SK-N-SH (cell line): ENCODE results near the gene ESRRA. TPM values are rescaled to one million over a fixed set of nuclear protein-coding genes. Genes with fewer than 3 reads are reported as not detected.

Experiments used
- CTCF ChIA-PET: fragments of 300-600, 350-600 bp; formaldehyde crosslinking; extraction: SDS; loops from one replicate; lab custom pipeline; 2021; lab: Yijun Ruan, JAX
- POLR2A ChIA-PET: fragments of 350-600 bp; sonication (Branson Sonifier 250); formaldehyde crosslinking; extraction: SDS; loops from one replicate; lab custom pipeline; 2020; ENCODE audit warnings: antibody characterized with exemption, inconsistent platforms; lab: Yijun Ruan, JAX
- DNase-seq: peaks from one replicate; pipeline ENCODE4 v3.0.0; 2012
- H2AFZ ChIP-seq: fragments of 200-600 bp; sonication (generic); 2 replicates; pipeline ENCODE4 v1.8.1; 2016; ENCODE audit warnings: antibody characterized with exemption, mild to moderate bottlenecking, low read depth
- H3F3A ChIP-seq: fragments of 200-600 bp; sonication (generic); replicated peaks from 2 replicates; pipeline ENCODE3; 2016; ENCODE audit warnings: antibody characterized with exemption, mild to moderate bottlenecking; ENCODE audit not compliant: insufficient read depth
- H3K27ac ChIP-seq, 2 experiments: fragments of 200-500 bp in 1 of 2; fragments of 200-600 bp in 1 of 2; sonication (Bioruptor generic) in 1 of 2; sonication (generic), shearing (Covaris generic) in 1 of 2; 2 replicates each; pipeline versions ENCODE4 v1.5.1 to v1.6.1; 2014 to 2016; ENCODE audit warnings: low read depth in 2 of 2, inconsistent platforms in 1 of 2, low read length in 1 of 2, mild to moderate bottlenecking in 1 of 2, mixed read lengths in 1 of 2
- H3K27me3 ChIP-seq: fragments of 200-600 bp; sonication (generic), shearing (Covaris generic); 2 replicates; pipeline ENCODE4 v1.6.1; 2016; ENCODE audit warnings: mixed run types; ENCODE audit not compliant: insufficient read depth
- H3K36me3 ChIP-seq, 2 experiments: fragments of 200-500 bp in 1 of 2; fragments of 200-600 bp in 1 of 2; sonication (Bioruptor generic) in 1 of 2; sonication (generic) in 1 of 2; replicated peaks in 1 of 2; 2 replicates each; pipeline versions ENCODE3 to v1.5.1; 2014 to 2016; ENCODE audit warnings: low read length in 1 of 2, mild to moderate bottlenecking in 1 of 2; ENCODE audit not compliant: insufficient read depth in 2 of 2, control insufficient read depth in 1 of 2
- H3K4me1 ChIP-seq, 2 experiments: fragments of 200-500 bp in 1 of 2; fragments of 200-600 bp in 1 of 2; sonication (Bioruptor generic) in 1 of 2; sonication (generic), shearing (Covaris generic) in 1 of 2; 2 replicates each; pipeline versions ENCODE4 v1.5.1 to v1.6.1; 2014 to 2016; ENCODE audit warnings: low read depth in 1 of 2, low read length in 1 of 2, mixed run types in 1 of 2; ENCODE audit not compliant: insufficient read depth in 2 of 2, control insufficient read depth in 1 of 2
- H3K4me2 ChIP-seq: fragments of 200-600 bp; sonication (generic), shearing (Covaris generic); 2 replicates; pipeline ENCODE4 v1.6.1; 2017; ENCODE audit warnings: mixed run types
- H3K4me3 ChIP-seq, 2 experiments: fragments of 200-500 bp in 1 of 2; fragments of 200-600 bp in 1 of 2; sonication (Bioruptor generic) in 1 of 2; sonication (generic), shearing (Covaris generic) in 1 of 2; 2 replicates each; pipeline versions ENCODE4 v1.5.1 to v1.8.1; 2014 to 2016; ENCODE audit warnings: low read depth in 2 of 2, inconsistent platforms in 1 of 2, low read length in 1 of 2, mild to moderate bottlenecking in 1 of 2, mixed read lengths in 1 of 2, moderate library complexity in 1 of 2
- H3K79me2 ChIP-seq: fragments of 200-600 bp; sonication (generic); 2 replicates; pipeline ENCODE4 v1.8.1; 2017; ENCODE audit warnings: mild to moderate bottlenecking; ENCODE audit not compliant: insufficient read depth
- H3K9ac ChIP-seq: fragments of 200-600 bp; sonication (generic); 2 replicates; pipeline ENCODE4 v1.6.1; 2017; ENCODE audit warnings: mixed run types
- H3K9me2 ChIP-seq: fragments of 200-600 bp; sonication (generic); 2 replicates; pipeline ENCODE4 v1.6.1; 2017; ENCODE audit warnings: mixed run types
- H3K9me3 ChIP-seq: fragments of 200-600 bp; sonication (generic); 2 replicates; pipeline ENCODE4 v1.6.1; 2017; ENCODE audit warnings: mixed run types, mild to moderate bottlenecking, moderate library complexity
- H4K20me1 ChIP-seq: fragments of 200-600 bp; sonication (generic); 2 replicates; pipeline ENCODE4 v1.6.1; 2017; ENCODE audit warnings: mild to moderate bottlenecking, mixed run types; ENCODE audit not compliant: insufficient read depth
- CHD2 ChIP-seq: fragments of 150-350 bp; IDR thresholded peaks from 2 replicates; pipeline ENCODE4 v1.6.1; 2018; ENCODE audit warnings: low read length; ENCODE audit not compliant: partially characterized antibody
- CTCF ChIP-seq: fragments of 200-600 bp; sonication (generic); IDR thresholded peaks from 2 replicates; pipeline ENCODE4 v1.6.1; 2017; ENCODE audit warnings: antibody characterized with exemption, mild to moderate bottlenecking, moderate library complexity
- ELF1 ChIP-seq: IDR thresholded peaks from 2 replicates; pipeline ENCODE4 v1.4.0; 2012
- EP300 ChIP-seq, 2 experiments: IDR thresholded peaks; 2 replicates each; pipeline versions ENCODE4 v1.4.0 to v1.6.1; 2012; ENCODE audit warnings: borderline replicate concordance in 1 of 2, low read depth in 1 of 2, low read length in 1 of 2
- EZH2phosphoT487 ChIP-seq: fragments of 200-600 bp; sonication (generic); IDR thresholded peaks from 2 replicates; pipeline ENCODE4 v1.6.1; 2017; ENCODE audit warnings: low read depth, mixed run types, mild to moderate bottlenecking, antibody characterized with exemption, moderate library complexity, borderline replicate concordance
- FOSL2 ChIP-seq: IDR thresholded peaks from 2 replicates; pipeline ENCODE4 v1.4.0; 2012; ENCODE audit warnings: low read depth, mild to moderate bottlenecking, moderate library complexity, borderline replicate concordance
- FOXJ3 ChIP-seq: sonication (generic); formaldehyde crosslinking; IDR thresholded peaks from 2 replicates; pipeline ENCODE4 v1.5.1; 2020; ENCODE audit warnings: mild to moderate bottlenecking, missing genetic modification reagents
- FOXM1 ChIP-seq: IDR thresholded peaks from 2 replicates; pipeline ENCODE4 v1.4.0; 2012; ENCODE audit warnings: low read depth, mild to moderate bottlenecking
- MEF2A ChIP-seq: IDR thresholded peaks from 2 replicates; pipeline ENCODE4 v1.4.0; 2012; ENCODE audit warnings: low read depth, borderline replicate concordance
- MXI1 ChIP-seq: IDR thresholded peaks from 2 replicates; pipeline ENCODE4 v1.6.1; 2012; ENCODE audit warnings: mild to moderate bottlenecking, low read depth, low read length, improper control_type of control experiment
- NFIC ChIP-seq: IDR thresholded peaks from 2 replicates; pipeline ENCODE4 v1.4.0; 2012; ENCODE audit warnings: borderline replicate concordance
- POLR2AphosphoS5 ChIP-seq: IDR thresholded peaks from 2 replicates; pipeline ENCODE4 v1.6.1; 2012; ENCODE audit warnings: low read depth, low read length
- RAD21 ChIP-seq: IDR thresholded peaks from 2 replicates; pipeline ENCODE4 v1.6.1; 2012; ENCODE audit warnings: mild to moderate bottlenecking, low read length
- RCOR1 ChIP-seq: fragments of 150-350 bp; IDR thresholded peaks from 2 replicates; pipeline ENCODE4 v1.6.1; 2017; ENCODE audit warnings: antibody characterized with exemption, low read length
- RFX5 ChIP-seq: IDR thresholded peaks from 2 replicates; pipeline ENCODE4 v1.6.1; 2012; ENCODE audit warnings: mild to moderate bottlenecking, improper control_type of control experiment, low read length
- RXRA ChIP-seq: IDR thresholded peaks from 2 replicates; pipeline ENCODE4 v1.4.0; 2012; ENCODE audit warnings: low read depth, mild to moderate bottlenecking, borderline replicate concordance
- SMC3 ChIP-seq: IDR thresholded peaks from 2 replicates; pipeline ENCODE4 v1.6.1; 2012; ENCODE audit warnings: low read depth, low read length, improper control_type of control experiment
- WGBS: methylation state at CpG from one replicate; pipeline ENCODE4 v1.1.6; 2017; ENCODE audit warnings: low lambda C conversion rate; 5-methylcytosine and 5-hydroxymethylcytosine counted together
- polyA plus RNA-seq, 3 experiments: library from polyadenylated mRNA; depleted of rRNA; stranded (reverse); fragments of >200 nt; gene quantifications; 2 replicates each; pipeline ENCODE4 v1.2.3, GENCODE V29; 2012
- TF ChIP-seq, protein P1 (sequence below): fragments of 150-350 bp; IDR thresholded peaks from 2 replicates; pipeline ENCODE4 v1.6.1; 2016; ENCODE audit warnings: mild to moderate bottlenecking, low read depth, low read length
- TF ChIP-seq, protein P2 (sequence below): IDR thresholded peaks from 2 replicates; pipeline ENCODE4; 2012
- TF ChIP-seq, protein P3 (sequence below): IDR thresholded peaks from 2 replicates; pipeline ENCODE4 v1.4.0; 2012; ENCODE audit warnings: low read depth, borderline replicate concordance

Gene ESRRA
- polyA plus RNA-seq, 1 of the 3 experiments (the other 2 are of a cell fraction), result 27.8 TPM

DNA sequence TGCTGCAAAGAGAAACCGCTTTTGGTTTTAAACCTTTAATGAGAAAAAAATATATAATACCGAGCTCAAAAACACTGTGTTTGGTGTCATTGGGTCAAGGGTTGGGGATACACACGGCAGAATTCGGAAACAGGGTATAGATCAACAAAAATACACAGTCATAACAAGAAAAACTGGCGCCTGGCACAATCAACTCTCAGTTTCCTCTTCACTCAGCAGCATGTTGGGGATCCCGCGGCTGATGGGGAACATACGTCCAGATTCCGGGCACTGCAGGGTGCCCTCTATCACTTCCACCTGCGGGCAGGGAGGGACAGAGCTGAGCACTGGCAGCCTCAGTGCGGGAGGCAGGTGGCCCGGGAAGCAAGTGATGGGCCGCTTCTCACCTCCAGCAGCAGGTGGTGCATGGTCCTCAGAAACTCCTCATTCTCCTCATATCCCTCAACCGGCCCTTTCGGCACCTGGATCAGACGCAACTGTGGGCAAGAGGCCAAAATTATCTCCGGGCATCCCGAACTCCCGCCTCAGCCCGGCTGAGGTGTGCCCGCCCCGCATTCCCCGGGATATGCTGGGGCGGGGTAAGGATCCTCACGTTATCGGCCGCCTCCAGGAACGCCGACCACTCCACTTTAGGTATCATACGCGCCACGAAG is 11.5 kb downstream of the ESRRA start:
- H3K9ac ChIP-seq, result peak overlapping the region; percentile 91
- no peaks in the 10 kb centered on the region for H3K27me3 ChIP-seq
- H4K20me1 ChIP-seq, result no peaks in the 10 kb centered on the region
- peaks cover 0 to 15% of the 10 kb centered on the region in 2 experiments; a peak in 2 of 4 replicates for H3K4me1 ChIP-seq
- CTCF ChIA-PET, result interaction anchor here (1.0 to 3.0 kb wide), 11 partner anchors 12 to 132 kb away, joined by 3 to 27 read pairs (median 7); partner anchors contain the start of gene ESRRA
- H3K27ac ChIP-seq, result peak overlapping the region; percentile 97 to 100
- H3F3A ChIP-seq, result peaks cover 6% of the 10 kb centered on the region
- H3K4me3 ChIP-seq, result peak overlapping the region; percentile 70 to 98
- H3K36me3 ChIP-seq, result peaks cover 0 to 30% of the 10 kb centered on the region in 2 experiments
- no peaks in the 10 kb centered on the region for H3K9me2 ChIP-seq
- 2% methylated on average over 19 of the region's 32 CpGs for WGBS
- 0 out of 2 replicates have a peak overlapping the region, but pooled peaks have one; percentile 64 for H2AFZ ChIP-seq
- H3K9me3 ChIP-seq, result no peaks in the 10 kb centered on the region
- H3K4me2 ChIP-seq, result peak overlapping the region; percentile 88
- POLR2A ChIA-PET, result interaction anchor here (0.7 to 2.3 kb wide), 12 partner anchors 13 to 331 kb away, joined by 3 to 18 read pairs (median 6); partner anchors contain the start of genes ESRRA, NUDT22 and TRPT1
- H3K79me2 ChIP-seq, result peaks cover 39% of the 10 kb centered on the region
- DNase-seq, result no peak
- no peak for TF ChIP-seq CHD2
- 0 out of 2 replicates have a peak, but pooled peaks have one; percentile 11 for TF ChIP-seq NFIC

DNA sequence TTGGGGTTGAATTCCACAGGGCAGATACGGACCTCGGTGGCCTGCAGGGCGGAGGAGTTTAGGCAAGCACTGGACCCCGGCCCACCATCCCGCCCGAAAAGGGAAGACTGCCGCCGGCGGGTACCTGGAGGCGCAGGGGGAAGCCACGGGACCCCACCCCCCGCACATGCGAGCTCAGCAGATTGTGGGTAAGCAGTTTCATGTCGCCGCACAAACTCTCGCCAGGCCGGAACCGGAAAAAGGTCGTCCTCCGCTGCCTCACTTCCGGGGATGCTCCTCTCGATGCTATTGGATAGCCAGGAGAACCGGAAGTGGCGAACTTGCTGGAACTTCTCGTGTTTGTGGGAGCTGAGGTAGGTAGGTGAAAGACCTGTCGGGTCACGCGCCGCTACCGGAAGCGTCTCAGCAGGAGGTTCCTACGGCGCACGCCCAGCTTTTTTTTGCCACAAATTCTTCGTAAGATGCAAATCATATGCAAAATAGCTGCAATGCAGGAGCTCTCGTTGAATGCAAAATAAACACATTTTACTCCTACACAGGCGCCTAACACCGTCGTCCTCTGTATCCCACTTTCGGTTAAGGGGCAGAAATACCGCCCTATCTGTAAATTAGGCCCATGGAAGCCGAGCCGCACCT is 12.1 kb downstream of the ESRRA start, which contains the start of gene TRMT112:
TRMT112 (minus strand) TSS at position 235 of the 636 bp plus-strand sequence; CDS start at position 202, 33 bp downstream.
- no peaks in the 10 kb centered on the region for H4K20me1 ChIP-seq
- peaks cover 39% of the 10 kb centered on the region for H3K79me2 ChIP-seq
- CTCF ChIA-PET, result interaction anchor here (0.7 to 3.0 kb wide), 17 partner anchors 12 to 371 kb away, joined by 3 to 27 read pairs (median 5); partner anchors contain the start of gene ESRRA
- H3K4me1 ChIP-seq, result peaks cover 0 to 15% of the 10 kb centered on the region in 2 experiments; a peak in 2 of 4 replicates
- peak within 1 kb of the TSS; percentile 91 for H3K9ac ChIP-seq
- H3K27ac ChIP-seq, result peak within 1 kb of the TSS; percentile 97 to 100
- peak within 1 kb of the TSS; percentile 91 for H2AFZ ChIP-seq
- no peaks in the 10 kb centered on the region for H3K9me2 ChIP-seq
- 2% methylated on average over 34 of the region's 43 CpGs for WGBS
- H3K27me3 ChIP-seq, result no peaks in the 10 kb centered on the region
- H3K36me3 ChIP-seq, result peaks cover 0 to 30% of the 10 kb centered on the region in 2 experiments
- H3K9me3 ChIP-seq, result no peaks in the 10 kb centered on the region
- H3K4me3 ChIP-seq, result peak within 1 kb of the TSS; percentile 70 to 98
- H3F3A ChIP-seq, result peaks cover 6% of the 10 kb centered on the region
- peak within 1 kb of the TSS; percentile 88 for H3K4me2 ChIP-seq
- peak; percentile 91 for DNase-seq
- POLR2A ChIA-PET, result interaction anchor here (0.6 to 2.3 kb wide), 17 partner anchors 10 to 330 kb away, joined by 3 to 18 read pairs (median 5); partner anchors contain the start of genes ESRRA, KCNK4, NUDT22 and TRPT1
- no peak for TF ChIP-seq EZH2phosphoT487
- peak; percentile 92 for TF ChIP-seq ELF1
- TF ChIP-seq POLR2AphosphoS5, result peak; percentile 88; the same call in 1 of the 2 replicates
- no peak for TF ChIP-seq FOXJ3
- TF ChIP-seq FOXM1, result no peak
- no peak for TF ChIP-seq EP300 (IDR thresholded peaks at IDR 0.05; ENCODE audit: borderline replicate concordance in 1 of 2, low read depth in 1 of 2, low read length in 1 of 2)
- no peak for TF ChIP-seq SMC3
- TF ChIP-seq RXRA, result no peak
- TF ChIP-seq RCOR1, result no peak
- no peak for TF ChIP-seq RFX5
- TF ChIP-seq, protein P1, sequence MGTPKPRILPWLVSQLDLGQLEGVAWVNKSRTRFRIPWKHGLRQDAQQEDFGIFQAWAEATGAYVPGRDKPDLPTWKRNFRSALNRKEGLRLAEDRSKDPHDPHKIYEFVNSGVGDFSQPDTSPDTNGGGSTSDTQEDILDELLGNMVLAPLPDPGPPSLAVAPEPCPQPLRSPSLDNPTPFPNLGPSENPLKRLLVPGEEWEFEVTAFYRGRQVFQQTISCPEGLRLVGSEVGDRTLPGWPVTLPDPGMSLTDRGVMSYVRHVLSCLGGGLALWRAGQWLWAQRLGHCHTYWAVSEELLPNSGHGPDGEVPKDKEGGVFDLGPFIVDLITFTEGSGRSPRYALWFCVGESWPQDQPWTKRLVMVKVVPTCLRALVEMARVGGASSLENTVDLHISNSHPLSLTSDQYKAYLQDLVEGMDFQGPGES, result no peak; the same call in 1 of the 2 replicates
- TF ChIP-seq MEF2A, result no peak
- no peak for TF ChIP-seq CTCF
- no peak for TF ChIP-seq RAD21
- no peak for TF ChIP-seq FOSL2
- TF ChIP-seq, protein P2, sequence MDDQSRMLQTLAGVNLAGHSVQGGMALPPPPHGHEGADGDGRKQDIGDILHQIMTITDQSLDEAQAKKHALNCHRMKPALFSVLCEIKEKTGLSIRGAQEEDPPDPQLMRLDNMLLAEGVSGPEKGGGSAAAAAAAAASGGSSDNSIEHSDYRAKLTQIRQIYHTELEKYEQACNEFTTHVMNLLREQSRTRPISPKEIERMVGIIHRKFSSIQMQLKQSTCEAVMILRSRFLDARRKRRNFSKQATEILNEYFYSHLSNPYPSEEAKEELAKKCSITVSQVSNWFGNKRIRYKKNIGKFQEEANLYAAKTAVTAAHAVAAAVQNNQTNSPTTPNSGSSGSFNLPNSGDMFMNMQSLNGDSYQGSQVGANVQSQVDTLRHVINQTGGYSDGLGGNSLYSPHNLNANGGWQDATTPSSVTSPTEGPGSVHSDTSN, result no peak
- TF ChIP-seq, protein P3, sequence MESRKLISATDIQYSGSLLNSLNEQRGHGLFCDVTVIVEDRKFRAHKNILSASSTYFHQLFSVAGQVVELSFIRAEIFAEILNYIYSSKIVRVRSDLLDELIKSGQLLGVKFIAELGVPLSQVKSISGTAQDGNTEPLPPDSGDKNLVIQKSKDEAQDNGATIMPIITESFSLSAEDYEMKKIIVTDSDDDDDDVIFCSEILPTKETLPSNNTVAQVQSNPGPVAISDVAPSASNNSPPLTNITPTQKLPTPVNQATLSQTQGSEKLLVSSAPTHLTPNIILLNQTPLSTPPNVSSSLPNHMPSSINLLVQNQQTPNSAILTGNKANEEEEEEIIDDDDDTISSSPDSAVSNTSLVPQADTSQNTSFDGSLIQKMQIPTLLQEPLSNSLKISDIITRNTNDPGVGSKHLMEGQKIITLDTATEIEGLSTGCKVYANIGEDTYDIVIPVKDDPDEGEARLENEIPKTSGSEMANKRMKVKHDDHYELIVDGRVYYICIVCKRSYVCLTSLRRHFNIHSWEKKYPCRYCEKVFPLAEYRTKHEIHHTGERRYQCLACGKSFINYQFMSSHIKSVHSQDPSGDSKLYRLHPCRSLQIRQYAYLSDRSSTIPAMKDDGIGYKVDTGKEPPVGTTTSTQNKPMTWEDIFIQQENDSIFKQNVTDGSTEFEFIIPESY, result peak; percentile 28; the same call in 1 of the 2 replicates
- peak; percentile 80 for TF ChIP-seq MXI1
